G401.6 (cell line): ENCODE results near the gene HNRNPC.
A peak's percentile ranks its signal among the peaks of the same experiment; 100 is the strongest.
"Not testable (repeated sequence)": the region's sequence is repeated elsewhere in the genome, so short reads cannot be mapped to it uniquely, and the experiment has no call there.

ENCODE experiments used
- FAIRE-seq: peaks from 2 replicates; lab custom pipeline; 2012; peaks lifted over from hg19 to GRCh38; lab: Jason Lieb, UNC

HNRNPC gene

GRCh38 chr14:21244544-21244943 is 24.7 kb downstream of the HNRNPC start:
- no peak for FAIRE-seq

DNA sequence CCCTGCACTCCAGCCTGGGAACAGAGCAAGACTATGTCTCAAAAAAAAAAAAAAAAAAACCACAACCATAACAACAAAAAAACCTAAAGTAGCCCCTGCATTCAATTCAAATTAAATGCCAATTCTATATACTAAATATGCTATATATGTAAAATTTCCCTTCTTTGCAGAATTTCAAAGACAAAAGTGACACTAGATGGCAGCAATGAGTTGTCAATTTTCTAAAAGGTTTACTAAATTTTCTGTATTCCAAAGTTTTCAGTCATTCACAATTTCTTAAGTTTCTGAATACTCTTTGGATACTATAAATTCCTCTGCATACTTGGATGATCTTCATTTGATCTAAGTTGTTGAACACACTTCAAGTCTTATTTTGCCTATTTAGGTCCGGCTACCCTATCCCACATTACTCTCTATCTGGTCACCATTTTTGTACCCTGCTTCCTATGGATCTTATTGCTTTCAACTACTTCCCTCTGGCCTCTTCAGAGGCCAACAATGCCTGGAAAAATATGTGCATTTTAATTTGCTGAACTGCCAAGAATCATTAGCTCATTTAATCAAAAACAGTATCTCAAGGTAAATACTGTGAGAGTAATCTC is 27.9 kb downstream of the HNRNPC start:
- peak; percentile 79 for FAIRE-seq

DNA sequence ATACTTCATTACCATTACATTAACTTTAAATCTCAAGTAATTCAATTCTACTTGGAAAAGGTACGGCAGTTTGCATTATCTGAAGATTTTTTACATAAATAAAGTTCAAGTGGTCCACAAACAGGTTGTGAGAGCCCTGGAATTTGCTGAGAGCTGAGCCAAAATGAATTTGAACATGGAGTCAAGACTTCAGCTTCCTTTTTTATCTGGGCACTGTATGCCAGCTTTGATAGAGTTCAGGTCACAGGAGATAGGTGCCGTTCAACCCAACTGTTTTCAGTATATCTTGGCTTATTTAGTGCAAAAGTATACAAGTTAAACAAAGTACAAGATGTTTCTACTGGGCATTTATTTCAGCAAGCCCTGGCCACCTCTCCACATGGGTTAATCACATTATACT is 28.8 kb downstream of the HNRNPC start:
- FAIRE-seq, result no peak

GRCh38 chr14:21238823-21239518 is 30.3 kb downstream of the HNRNPC start:
- FAIRE-seq, result no peak

GRCh38 chr14:21236948-21237797 is 32.1 kb downstream of the HNRNPC start:
- FAIRE-seq, result no peak

- FAIRE-seq, result no peak
Measured at GRCh38 chr14:21234112-21234511, 35.1 kb downstream of the HNRNPC start.

DNA sequence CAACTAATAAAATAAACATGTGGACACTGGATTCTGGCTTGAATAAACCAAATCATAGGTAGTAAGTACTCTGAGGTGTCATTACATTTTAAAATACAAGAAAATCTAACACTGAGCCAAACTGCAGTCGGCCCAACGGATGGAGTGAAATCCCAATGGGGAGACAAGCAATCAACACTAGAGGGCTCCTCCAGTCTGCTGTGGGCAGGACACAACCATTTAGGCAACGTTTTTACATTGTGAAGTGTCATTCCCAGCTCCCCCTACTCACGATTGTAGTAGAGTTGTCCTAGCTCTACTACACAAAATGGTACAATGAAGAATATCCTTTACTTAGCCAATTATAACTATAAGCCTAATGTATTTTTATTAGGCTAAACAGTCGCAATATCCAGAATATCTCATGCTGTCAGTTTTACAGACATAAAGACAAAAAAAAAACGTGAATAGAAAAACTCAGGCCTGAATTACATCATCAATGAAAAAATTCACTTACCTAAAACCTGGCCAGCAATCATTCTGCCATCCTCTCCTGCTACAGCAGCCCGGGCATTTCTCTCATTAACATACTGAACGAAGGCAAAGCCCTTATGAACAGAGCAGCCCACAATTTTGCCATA is 35.7 kb downstream of the HNRNPC start:
- FAIRE-seq, result no peak

- no peak for FAIRE-seq
Measured at GRCh38 chr14:21231020-21231652, 38.1 kb downstream of the HNRNPC start.

- FAIRE-seq, result no peak
Measured at GRCh38 chr14:21229821-21230220, 39.4 kb downstream of the HNRNPC start.

DNA sequence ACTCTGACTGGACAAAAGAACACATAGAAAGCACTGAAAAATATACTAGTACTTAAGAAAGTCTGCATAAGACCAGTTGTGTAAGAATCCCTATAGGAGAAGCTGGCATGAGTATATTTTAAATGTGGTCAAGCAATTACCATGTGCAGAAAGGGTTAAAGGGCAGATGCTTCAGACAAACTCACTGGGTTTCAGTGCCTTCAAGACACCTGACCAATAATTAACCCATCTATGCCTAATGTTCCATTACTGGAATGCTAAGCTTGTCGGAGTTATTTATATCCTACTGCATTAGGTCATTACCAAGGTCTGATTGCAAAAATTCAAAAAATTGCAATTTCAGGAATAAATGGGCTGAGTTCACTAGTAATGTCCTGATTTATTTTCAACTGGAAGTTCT is 41.3 kb downstream of the HNRNPC start:
- no peak for FAIRE-seq

DNA sequence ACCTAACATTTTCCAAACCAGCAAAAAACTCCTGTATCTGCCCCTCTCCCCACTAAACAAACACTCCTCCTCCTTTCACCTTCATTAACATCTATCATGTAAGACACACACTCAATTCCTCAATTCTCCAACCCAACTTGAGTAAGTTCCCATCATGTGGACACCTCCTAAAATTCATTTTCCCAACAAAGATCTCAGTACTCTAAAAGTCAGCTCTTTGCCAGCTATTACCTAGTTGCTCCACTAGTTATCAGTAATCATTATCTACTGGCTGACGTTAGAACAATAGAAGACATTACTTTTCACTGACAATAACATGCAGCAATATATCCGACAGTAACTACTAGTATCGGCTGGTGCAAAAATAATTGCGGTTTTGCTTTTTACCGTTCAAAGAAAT is 42.1 kb downstream of the HNRNPC start:
- FAIRE-seq, result no peak

- FAIRE-seq, result no peak
Measured at GRCh38 chr14:21226467-21226866, 42.8 kb downstream of the HNRNPC start.

DNA sequence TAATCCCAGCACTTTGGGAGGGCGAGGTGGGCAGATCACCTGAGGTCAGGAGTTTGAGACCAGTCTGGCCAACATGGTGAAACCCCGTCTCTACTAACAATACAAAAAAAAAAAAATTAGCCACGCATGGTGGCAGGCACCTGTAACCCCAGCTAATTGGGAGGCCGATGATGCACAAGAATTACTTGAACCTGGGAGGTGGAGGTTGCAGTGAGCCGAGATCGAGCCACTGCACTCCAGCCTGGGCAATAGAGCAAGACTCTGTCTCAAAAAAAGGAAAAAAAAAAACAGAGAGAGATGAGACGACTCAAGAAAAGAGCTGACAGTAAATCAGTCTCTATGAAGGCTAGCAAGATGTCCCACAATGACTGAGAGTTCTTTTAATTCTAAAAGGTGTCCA is 44.1 kb downstream of the HNRNPC start:
- not testable (repeated sequence) for FAIRE-seq

GRCh38 chr14:21220874-21221477 is 48.3 kb downstream of the HNRNPC start:
- no peak for FAIRE-seq

GRCh38 chr14:21219561-21220111 is 49.6 kb downstream of the HNRNPC start:
- FAIRE-seq, result no peak

GRCh38 chr14:21219120-21219519 is 50.1 kb downstream of the HNRNPC start:
- FAIRE-seq, result no peak

DNA sequence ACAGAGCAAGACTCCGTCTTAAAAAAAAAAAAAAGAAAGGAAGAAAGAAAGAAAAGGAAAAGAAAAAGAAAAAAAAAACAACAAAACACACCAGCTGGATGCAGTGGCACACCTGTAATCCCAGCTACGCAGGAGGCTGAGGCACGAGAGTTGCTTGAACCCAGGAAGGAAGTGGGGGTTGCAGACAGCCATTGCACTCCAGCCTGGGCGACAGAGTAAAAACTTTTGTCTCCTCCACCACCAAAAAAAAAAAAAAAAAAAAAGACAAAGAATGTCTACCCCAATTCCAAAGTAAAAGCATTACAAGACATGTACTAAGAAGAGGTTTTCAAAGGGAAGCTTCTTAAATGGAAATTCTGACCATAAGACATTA is 53.4 kb downstream of the HNRNPC start:
- FAIRE-seq, result no peak

- no peak for FAIRE-seq
Measured at GRCh38 chr14:21215130-21215878, 53.9 kb downstream of the HNRNPC start.

DNA sequence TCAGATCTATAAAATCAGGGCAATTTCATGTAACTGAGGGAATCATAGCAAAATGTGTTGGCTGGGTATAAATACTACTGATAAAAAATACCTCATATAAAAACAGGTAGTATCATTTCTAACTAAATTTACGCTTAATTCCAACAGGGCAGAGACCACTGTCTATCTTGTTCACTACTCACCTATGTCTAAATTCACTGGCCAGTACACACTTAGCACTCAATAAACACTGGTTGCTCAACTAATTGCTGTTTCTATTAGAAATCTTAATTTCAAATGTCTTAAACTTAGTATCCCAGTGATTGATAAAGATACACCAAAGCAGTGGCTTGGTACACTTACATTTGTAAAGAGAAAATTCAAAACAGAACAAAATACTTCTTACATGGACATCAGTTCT is 55.6 kb downstream of the HNRNPC start:
- no peak for FAIRE-seq

- not testable (repeated sequence) for FAIRE-seq
Measured at GRCh38 chr14:21212824-21213223, 56.4 kb downstream of the HNRNPC start.

GRCh38 chr14:21211509-21211908 is 57.7 kb downstream of the HNRNPC start:
- FAIRE-seq, result no peak
